ENCODE measurements around the gene GPR39.

The GPR39 gene

DNA sequence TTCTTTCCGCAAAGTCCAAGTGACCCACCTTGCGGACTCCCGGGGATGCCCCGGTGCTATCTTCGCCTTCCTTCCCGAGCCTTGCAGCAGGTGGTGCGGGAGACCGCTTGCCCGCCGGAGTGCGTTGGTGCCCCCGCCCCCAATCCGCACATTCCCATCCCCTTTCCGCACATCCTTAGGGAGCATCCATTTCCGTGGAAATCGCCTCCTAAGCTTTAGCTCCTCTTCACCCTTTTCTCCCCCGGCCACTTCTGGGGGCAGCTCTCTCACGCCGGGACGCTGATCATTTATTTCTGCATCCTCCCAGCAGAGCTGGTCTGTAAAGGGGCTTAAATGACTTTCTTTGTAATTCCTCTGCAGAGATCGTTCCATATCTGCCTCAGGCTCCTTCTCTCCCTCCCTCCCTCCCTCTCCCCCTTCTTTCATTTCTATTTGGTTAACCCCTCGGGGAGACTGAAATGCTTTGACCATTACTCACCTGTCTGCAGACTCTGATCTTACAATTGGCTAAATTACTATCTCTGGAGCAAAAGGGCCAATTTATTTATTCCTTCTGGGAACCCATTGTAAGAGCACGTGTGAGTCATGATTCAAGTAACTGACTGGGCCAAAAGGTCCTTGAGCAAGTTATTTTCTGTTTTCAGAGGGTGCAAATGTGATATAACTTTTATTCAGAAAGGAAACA is 254.7 kb downstream of the GPR39 start:
- DNase-seq (ENCODE audit: low spot score): no peak

GRCh38 chr2:132676999-132677398 is 260.4 kb downstream of the GPR39 start:
- DNase-seq (ENCODE audit: low spot score): no peak

DNA sequence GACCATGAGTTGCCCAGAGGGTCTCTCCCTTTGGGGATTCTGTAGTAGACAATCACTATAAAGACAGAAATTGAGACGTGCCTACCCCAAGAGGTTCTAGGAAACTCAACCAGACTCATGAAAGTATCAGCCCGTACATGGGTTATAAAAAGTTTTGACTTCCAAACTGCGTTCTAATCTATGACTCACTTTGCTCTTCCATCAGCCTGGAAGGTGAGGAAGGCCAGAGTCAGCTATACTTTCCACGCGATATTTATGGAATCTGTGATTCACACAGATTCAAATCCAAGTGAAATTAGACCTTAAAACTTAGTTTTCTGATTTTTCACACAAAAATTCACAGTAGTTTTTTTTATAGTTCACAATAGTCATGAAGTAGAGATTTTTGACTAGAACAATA is 261.1 kb downstream of the GPR39 start:
- DNase-seq (ENCODE audit: low spot score): no peak

GRCh38 chr2:132678483-132678882 is 261.9 kb downstream of the GPR39 start:
- DNase-seq (ENCODE audit: low spot score): no peak

- no peak for DNase-seq (ENCODE audit: low spot score)
These were observed 263.9 kb downstream of the GPR39 start for GRCh38 chr2:132680544-132680943.

GRCh38 chr2:132681766-132682165 is 265.2 kb downstream of the GPR39 start:
- DNase-seq (ENCODE audit: low spot score): no peak

DNA sequence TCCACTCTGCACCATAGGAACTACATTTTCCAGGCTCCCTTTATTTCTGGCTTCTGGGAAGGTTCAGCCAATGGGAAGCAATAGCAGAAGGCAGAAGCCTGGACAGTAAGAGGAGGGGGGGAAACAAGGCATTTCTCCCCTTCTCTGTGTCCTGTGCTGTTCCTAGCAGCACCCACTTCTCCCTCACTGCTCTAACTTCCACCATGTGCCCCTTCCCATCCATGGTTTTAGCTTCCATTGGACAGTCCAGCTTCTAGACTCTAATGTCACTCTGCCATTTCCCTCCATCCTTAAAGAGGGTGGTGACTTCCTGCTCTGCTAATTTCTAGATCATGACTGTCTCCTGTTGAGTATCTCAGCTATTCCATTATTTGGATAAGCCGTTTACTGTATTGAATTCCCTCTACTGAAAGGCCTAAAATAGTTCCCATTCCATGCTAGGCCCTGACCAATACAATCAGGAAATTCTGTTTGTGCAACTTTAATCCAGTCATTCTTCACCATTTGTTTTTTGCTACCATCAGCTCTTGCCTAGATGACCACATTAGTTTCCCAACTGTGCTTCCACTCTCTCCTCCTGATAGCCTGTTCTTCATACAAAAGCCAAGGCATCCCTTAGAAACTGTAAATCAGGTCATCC is 274.2 kb downstream of the GPR39 start:
- no peak for DNase-seq (ENCODE audit: low spot score)

DNA sequence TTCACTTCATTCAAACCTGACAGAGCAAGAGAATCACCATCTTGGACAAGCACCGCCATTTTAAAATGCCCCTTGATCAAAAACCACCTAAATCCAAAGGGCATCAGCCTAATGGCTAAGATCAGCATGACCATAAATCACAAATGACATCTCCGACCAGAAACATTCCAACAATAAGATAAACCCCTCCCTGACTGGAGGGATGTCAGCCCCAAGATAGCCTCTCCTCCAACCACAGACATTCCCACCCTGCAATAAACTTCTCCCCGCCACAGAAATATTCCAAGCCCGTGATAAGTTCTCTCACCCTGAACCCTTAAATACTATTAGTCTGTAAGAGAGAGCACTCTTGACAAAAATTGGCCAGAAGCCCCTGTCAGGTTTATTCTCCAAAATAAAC is 275.0 kb downstream of the GPR39 start:
- no peak for DNase-seq (ENCODE audit: low spot score)

- DNase-seq (ENCODE audit: low spot score): no peak
These were observed 276.2 kb downstream of the GPR39 start for GRCh38 chr2:132692816-132693215.
